Measurements from ENCODE around the gene CPM.

CPM gene

GRCh38 chr12:68887641-68888040, 45.3 kb downstream of the CPM start:
- TF ChIP-seq ZFX (IDR thresholded peaks at IDR 0.05): no peak
- TF ChIP-seq, protein P1, sequence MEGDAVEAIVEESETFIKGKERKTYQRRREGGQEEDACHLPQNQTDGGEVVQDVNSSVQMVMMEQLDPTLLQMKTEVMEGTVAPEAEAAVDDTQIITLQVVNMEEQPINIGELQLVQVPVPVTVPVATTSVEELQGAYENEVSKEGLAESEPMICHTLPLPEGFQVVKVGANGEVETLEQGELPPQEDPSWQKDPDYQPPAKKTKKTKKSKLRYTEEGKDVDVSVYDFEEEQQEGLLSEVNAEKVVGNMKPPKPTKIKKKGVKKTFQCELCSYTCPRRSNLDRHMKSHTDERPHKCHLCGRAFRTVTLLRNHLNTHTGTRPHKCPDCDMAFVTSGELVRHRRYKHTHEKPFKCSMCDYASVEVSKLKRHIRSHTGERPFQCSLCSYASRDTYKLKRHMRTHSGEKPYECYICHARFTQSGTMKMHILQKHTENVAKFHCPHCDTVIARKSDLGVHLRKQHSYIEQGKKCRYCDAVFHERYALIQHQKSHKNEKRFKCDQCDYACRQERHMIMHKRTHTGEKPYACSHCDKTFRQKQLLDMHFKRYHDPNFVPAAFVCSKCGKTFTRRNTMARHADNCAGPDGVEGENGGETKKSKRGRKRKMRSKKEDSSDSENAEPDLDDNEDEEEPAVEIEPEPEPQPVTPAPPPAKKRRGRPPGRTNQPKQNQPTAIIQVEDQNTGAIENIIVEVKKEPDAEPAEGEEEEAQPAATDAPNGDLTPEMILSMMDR (conservative IDR thresholded peaks at IDR 0.05): no peak
- H3K27ac ChIP-seq: no peak overlapping the region

DNA sequence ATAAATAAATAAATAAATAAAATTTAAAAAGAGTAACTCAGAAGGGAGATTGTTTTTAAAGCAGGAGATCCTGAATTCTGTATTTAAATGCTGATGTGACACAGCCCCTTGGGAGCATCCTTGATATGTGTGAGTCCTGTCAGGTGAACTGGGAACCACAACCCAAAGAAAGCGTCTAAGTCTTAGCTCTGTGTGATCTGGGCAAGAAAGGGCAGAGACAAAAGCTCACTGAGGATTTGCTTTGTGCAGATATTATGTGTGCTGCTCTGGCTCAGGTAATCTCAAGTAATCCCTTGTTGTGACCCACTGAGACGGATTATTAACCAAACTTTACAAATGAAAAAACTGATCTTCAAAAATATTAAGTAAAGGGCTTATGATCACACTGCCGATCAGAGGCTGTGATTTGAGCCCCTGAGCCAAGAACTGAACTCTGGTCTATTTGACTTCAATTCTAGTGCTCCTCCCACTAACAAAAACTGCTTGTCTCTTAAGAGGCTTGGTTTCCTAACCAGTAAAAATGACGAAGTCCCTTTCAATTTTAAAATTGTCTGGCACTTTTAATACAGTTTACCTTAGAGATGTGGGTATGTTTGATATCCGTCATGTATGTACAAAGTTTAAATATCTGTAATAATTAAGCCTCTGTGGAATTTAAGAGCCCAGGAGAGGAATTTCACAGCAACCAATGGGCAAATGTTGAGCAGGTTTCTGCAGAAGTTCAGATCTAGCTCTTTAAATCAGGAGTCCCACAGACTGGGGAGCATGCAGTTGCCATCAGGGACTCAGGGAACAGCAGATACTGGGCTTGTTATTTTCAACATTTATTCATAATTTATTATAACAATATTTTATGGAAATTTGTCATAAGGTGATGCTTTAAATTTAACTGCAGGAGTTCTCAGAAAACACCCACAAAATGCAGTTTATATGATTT, 46.1 kb downstream of the CPM start:
- TF ChIP-seq, protein P1 (conservative IDR thresholded peaks at IDR 0.05): no peak
- no peak for TF ChIP-seq ZFX (IDR thresholded peaks at IDR 0.05)

DNA sequence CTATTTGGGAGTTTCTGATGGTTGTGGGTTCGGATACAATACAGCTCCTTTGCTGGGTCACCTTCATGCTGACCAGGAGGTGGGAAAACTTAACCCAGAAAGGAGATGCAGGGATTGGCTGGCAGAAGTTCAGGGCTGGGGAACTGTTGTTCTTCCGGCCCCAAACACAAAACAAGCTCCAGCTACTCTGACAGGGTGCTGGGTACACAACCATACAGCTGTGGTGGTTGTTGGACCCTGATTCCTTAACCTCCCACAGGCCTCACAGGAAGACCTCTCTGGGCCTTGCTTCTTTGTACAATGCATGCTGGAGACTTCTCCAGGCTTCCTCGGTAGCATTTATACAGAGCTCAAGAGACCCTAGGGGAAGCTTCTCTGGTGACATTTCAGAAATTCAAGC, 47.6 kb downstream of the CPM start:
- no peak overlapping the region for H3K27ac ChIP-seq
- TF ChIP-seq, protein P1 (conservative IDR thresholded peaks at IDR 0.05): no peak
- no peak for TF ChIP-seq ZFX (IDR thresholded peaks at IDR 0.05)

More for the DNA sequence above, 46.1 kb downstream of the CPM start:
- no peak overlapping the region for H3K27ac ChIP-seq

- H3K27ac ChIP-seq: no peak overlapping the region
- TF ChIP-seq, protein P1 (conservative IDR thresholded peaks at IDR 0.05): no peak
- no peak for TF ChIP-seq ZFX (IDR thresholded peaks at IDR 0.05)
These were observed 48.7 kb downstream of the CPM start for GRCh38 chr12:68884251-68884650.

- H3K27ac ChIP-seq: no peak overlapping the region
- no peak for TF ChIP-seq ZFX (IDR thresholded peaks at IDR 0.05)
- TF ChIP-seq, protein P1 (conservative IDR thresholded peaks at IDR 0.05): no peak
These were observed 49.8 kb downstream of the CPM start for GRCh38 chr12:68883151-68883550.

GRCh38 chr12:68882251-68882964, 50.6 kb downstream of the CPM start:
- TF ChIP-seq, protein P1 (conservative IDR thresholded peaks at IDR 0.05): no peak
- no peak for TF ChIP-seq ZFX (IDR thresholded peaks at IDR 0.05)
- no peak overlapping the region for H3K27ac ChIP-seq
